HCEC 1CT (cell line): Measurements from ENCODE around the gene PRDM11.

ENCODE experiments used
- DNase-seq: peaks from one replicate; pipeline ENCODE4 v3.0.0-alpha.2; 2017

Gene PRDM11

DNA sequence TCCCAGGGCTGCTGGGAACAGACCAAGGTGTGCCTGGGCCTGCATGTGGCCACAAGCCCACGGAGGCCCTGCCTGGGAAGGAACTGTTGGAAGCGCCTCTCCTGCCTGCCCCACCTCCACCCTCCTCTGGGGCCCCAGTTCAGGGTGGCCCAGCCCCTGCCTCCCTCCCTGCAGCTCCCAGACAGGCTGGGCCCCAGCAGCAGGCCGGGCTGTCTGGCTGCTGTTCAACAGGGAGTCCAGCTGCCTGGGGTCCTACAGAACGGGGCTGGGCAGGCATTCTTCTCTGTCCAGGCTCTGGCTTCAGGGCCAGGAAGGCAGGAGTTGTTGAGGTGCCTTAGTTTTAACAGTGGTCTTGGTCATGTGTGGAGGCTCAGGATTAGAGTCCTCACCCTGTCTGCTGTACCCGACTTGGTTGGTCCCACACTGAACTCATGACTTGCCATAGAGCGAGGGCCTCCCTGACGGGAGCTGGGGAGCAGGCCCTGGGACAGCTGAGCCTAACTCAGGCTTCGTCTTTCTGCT is 11.8 kb downstream of the PRDM11 start:
- no peak for DNase-seq

DNA sequence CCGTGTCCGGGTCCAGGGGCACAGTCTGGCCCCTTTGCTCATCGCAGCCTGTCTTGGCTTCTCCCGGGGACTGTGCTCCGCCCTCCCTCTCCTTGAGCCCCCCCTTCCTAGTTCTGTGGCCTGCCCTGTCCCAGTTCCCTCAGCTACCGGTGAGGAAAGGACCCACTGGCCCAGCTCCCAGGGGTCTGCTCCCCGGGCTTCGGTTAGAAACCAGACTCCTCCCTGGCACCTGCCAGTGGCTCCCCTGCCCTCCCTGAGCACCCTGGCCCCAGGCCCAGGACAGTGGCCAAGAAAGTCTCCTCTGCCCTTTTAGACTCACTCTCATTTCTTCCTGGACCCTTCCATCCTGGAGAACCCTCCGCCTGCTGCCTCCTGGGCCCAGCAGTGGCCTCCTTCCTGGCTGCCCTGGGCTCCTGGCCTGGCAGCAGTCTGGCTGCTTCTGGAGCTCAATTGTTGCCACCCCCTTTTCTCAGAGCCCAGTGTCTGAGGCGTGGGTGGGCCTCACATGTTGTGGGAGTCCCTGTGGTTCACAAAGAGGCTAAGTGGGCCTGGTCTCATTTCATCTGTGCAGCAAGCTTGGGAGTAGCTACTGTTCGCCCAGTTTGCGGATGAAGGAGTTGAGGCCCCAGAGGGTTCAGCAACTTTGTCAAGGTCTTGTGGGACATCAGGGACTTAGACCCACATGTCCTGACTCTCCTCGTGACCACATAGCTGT is 12.6 kb downstream of the PRDM11 start:
- no peak for DNase-seq

DNA sequence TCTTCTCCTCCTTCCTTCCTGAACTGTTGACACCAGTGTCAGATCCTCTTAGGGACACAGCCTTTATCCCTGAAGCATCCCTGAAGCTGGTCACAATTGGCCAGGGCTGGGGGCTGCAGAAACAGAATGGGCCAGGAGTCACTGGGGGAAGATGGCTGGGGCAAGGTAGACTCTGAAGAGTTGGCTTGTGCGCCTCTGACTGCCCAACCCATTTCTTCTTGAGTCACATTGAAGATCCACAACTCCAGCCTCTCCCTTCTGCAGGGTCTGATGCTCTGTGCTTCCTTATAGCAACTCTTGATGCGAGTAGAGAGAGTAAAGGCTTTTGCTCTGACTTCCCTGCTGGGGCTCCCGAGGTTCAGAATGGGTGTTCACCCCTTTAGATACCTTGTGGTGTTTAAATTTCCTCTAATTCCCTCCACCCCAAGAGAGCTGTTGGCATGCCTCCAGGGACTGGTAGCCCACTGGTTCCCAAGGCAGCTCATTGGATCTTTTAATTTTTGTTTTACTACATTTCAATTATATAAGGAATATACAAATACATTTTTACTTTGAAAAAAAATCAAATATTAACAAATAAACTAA is 13.4 kb downstream of the PRDM11 start:
- DNase-seq = no peak

DNA sequence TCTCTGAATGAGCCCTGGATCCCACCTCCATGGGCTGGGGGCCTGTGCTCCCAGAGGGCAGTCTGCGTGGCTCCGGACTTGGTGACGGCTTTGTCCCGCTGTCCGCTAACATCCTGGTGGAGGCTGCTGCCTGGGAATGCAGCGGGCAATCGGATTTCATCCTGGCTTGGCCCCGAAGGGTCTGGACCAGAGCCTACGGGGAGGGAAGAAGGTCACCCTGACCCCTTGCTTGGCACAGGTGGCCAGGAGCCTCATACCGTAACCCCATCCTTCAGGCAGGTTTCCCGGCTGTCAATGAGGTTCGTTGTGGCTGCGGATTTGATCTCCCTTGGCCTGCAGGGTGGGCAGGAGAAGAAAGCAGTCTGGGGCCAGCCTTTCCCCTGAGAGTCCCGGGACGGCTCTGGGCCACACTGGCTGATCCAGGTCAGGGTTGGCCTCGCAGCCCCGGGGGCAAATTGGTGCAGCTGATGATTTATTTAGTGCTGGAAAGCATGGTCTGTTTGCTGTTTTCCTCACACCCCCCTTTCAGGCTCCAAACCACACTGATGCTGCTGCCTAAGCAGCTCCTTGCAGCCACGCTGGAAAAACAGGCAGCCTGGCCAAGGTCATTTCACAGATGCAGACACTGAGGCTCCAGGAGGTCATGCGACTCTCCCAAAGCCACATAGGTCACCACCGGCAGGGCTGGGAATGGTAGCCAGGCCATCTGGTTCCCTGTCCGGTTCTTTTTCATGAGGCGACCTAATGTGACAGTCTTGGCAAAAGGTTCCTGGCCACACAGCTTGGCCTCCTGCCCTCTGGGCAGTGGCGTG is 15.0 kb downstream of the PRDM11 start:
- DNase-seq = no peak

DNA sequence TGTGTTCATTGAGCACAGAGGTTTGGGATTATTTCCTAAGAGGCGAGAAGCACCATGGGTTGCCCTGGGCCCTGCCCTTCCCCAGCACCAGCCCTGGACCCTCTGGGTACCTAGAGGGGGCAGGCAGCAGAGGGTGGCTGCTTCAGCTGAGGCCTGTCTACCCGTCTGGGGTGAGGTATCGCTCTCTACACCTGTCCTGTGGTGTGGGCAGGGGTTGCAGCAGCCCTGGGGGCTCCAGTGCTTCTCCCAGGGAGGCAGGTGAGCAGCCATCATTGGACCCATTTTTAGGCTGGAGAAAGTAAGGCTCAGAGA is 15.6 kb downstream of the PRDM11 start:
- no peak for DNase-seq

DNA sequence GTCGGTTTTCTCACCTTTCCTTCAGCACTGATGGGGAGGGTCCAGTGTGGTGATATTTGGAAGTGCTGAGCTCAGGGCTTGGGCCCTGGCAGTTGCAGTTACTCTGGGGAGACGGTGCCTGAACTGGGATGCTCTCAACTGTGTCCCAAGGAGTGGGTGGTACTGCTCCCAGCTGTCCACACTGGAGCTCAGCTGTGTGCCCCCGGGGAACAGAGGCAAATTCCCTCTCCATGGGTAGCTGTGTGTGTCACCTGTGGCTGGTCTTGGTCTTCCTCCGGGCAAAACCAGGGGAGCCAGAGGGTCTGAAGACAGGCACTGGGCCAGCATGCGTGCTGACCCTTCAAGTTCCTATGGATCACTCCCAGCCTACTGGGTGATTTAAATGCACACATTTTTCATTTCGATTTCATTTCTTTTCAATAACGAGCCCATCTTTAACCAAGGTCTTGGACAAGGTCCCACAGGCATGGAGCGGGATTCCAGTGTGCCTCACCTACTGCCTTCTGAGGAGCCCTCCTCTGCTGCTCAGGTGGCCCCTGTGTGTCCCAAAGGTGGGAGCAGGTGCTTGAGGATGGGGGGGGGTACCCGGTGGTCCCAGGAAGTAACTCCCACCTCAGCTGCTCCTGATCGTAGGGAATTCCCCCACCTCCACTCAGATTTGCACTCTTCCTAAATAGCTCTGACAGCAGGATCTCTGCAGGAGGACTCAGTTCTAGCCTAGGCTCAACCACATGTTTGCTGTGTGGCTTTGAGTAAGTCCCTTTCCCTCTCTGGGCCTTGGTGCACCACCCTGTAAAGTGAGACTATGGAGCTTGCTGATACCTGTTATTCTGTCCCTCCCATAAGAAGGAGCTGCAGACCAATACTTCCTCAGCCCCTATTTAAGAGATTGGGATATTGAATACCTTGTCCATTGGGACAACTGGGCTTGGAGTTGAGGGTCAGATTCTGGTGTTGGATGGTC is 16.8 kb downstream of the PRDM11 start:
- DNase-seq = no peak

DNA sequence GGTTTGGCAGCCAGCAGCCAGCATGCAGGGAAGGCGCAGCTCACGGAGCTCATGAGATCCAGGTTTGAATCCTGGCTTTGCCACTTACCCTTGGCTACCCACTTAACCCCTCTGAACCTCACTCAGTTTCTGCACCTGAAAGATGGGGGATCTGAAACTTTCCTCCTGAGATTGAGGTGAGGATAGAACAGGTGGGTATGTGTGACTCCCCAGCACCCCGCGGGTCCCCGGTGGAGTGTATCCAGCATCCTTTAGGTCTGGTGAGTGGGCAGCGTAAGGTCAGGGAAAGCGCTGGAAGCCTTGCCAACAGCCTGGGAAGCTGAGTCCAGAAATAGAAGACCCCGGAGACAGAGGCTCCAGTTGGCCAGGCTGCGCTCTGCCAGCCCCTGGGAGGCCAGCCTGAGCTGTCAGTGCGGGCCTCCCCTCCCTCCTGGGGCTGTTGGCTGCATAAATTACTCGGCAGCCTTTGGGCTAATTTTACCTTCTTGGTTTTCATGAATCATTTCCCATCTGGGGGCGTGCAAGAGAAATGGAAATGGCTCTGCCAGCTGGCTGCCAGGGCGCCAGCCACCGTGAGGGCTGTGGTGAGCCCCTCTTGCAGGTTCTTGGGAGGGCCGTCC is 17.6 kb downstream of the PRDM11 start:
- no peak for DNase-seq

DNA sequence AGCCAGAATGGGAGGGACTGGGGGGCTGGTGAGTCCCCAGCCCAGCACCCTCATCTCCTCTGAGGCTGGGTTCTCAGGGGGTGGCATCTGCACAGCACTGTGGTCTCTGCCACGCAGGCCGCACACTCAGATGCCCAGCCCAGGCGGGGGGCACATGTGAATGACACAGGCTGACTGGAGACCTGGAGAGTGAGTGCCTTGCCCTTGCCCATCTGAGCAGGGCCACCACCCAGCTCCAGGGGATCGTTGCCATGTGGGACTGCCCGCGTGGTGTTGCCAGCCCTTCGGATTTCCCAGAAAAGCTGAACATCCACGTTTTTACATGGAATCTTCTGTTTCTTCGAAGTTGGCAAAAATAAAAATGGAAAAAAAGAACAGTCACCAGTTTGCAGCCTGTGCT is 18.9 kb downstream of the PRDM11 start:
- DNase-seq = no peak

DNA sequence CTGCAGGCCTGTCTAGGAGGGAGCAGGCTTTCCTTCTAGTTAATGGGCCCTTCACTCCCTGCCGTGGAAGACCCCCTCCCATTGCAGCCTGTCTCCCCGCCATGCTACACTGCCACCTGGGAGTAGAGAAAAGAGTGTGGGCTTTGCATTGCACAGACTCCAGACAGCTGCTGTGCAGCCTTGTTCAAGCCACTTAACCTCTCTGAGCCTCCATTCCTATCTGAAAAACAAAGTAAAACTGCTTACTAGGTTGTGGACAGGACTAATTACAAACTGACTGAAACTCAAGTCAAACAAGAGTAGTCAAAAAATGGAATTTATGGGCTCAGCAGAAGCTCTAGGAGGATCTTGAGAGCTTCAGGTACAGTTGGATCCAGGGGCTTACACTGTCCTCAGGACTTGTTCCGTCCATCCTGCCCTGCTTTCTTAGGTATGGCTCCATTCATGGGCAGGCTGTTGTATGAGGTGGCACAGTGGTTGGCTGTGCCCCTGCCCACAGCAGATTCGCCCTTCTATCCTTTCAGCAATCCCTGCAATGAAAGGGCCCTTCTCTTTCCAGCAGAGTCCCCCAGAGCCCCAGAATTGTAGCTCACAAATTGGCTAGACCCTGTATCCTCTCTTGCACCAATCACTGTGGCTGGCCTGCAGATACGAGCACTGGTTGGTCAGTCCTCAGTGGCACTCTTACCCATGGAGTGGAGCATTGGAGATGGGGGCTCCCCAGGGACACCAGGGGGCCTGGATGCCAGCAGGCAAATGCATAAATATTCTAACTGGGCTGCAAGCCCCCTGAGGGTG is 19.6 kb downstream of the PRDM11 start:
- no peak for DNase-seq

DNA sequence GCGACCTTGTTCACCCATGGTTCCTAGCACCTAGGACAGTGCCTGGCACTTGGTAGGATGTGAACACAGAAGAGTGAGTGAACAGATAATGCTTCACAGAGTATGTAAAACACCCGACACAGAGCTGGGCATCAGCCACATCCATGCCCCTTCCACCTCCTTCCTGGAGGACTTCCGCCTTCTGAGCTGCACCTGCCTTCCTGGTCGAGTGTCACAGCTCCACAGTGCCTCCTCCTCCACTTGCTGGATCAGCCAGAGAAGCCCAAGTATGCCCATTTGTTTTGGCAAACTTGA is 20.1 kb downstream of the PRDM11 start:
- DNase-seq = no peak

DNA sequence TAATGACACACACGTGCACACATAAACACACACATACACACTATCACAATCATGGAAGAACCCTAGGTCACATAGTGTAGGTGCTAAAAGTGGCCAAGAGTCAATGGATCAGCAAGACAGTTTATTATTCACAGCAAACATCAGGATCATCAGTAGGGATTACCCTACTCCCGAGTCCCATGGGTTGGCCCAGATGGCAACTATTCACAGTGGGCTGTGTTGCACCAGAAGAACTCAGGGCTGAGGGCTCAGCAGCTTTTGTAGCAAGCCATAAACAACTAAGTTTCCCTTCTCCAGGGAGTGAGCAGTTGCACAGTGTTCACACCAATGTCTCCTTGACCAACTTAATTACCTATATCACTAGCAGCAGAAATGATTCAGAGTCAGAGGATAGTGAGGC is 20.8 kb downstream of the PRDM11 start:
- no peak for DNase-seq

DNA sequence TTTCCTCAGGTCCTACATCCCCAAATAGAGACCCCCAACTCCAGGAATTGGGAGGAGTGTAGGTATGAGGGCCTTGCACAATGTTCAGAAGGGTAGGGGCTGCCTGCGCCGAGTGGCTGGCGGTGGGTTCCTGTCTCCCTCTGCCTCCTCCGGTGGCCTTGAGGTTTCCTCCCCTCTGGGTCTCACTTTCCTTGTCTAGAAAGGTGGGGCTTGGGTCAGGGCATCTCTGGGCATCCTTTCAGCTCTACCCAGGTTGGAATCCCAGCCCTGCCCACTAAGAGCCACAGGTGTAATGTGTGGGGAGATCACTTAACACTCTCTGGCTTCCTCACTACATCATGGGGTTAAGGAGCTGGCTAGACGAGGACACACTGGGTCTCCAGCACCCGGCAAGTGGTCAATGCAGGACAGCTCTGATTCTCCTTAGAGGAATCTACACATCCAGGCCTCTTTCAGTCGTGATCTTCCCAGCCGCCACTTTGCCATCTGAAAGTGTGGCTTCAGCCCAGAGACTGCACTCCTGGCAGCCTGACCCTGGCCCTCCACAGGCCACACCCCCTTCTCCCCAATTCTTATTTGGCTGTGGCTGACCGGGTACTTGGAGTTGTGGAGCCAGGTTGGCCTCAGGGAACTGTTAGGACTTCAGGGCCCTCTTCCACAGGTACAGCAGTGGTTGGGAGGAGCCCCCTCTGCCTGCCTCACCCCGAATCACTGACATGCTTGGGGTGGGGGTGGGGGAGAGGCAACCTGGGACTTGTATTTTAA is 22.1 kb downstream of the PRDM11 start:
- DNase-seq = no peak

DNA sequence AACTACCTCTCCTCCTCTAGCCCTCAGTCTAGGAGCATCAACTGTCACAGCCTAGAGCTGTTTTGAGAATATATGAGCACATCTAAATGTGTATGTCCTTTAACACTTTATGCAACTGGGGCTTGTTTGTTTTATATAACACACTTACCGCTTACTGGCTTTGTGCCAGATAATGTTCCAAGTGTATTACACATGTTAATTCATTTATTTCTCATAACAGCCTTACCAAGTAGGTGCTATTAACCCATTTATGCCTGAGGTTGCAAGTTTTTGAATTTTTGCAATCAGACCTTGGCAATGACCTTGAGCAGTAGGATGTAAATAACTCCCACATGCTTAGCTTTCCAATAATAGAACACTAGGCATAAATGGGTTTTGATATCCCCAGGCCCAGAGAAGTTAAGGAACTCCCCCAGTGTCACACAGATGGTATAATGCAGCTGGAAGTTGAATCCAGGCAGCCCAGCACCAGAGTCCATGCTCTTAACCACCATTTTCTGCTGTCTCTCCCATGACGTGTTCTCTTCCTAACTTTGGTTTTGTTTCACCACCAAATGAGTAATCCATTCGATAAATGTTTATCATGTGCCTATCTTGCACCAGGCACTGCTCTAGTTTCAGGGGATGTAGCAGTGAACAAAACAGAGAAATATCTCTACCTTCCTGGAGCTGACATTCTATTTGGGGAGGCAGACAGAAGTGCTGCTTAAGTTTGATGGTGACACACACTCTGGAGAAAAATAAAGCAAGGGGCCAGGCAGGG is 23.1 kb downstream of the PRDM11 start:
- no peak for DNase-seq

DNA sequence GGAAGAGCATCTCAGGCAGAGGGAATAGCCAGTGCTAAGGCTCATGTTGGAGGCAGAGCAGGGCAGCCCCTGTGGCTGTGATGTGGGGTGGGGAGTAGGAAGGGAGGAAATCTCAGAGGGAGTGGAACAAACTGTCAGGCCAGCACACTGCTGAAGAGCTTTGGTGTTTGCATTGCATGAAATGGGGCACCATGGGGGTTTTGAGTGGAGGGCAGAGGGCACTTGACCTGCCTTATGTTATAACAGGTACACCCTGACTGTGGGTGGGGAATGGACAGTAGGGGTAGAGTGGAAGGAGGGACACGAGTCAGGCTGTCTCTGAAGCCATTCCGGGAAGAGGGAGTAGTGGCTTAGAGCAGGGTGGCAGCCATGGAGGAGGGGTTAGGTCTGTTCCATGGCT is 24.0 kb downstream of the PRDM11 start:
- no peak for DNase-seq

DNA sequence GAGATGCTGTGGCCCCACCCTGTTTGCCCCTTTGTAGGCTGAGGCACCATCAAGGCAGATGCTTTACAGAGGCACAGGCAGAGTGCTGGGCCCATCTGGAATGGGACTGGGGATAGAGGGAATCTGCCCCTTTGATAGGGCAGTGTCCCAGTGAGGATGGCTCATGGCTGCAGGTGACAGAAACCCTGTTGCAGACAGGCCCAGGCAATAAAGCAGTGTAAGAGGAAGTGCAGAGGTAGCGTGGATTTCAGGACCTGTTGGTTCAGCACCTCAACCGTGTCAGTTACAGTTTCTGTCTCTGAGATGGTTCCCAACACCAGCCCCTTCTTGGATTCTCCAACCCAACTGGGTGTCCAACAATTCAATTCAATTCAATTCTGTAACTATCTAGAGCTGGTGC is 25.1 kb downstream of the PRDM11 start:
- no peak for DNase-seq

DNA sequence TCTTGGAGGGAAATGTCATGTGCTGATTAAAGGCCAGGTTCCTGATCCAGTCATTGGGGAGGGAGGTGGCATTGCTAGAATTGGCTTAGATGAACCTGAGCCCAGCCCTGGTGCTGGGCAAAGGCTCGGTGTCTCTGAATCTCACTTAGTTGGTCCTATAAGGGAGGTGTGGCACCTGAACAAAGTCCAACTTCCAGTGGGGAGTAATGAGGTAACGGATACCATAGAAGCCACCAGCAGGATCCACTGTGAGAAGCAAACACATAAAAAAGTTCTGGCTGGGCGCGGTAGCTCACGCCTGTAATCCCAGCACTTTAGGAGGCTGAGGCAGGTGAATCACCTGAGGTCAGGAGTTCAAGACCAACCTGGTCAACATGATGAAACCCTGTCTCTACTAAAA is 26.6 kb downstream of the PRDM11 start:
- DNase-seq = no peak

DNA sequence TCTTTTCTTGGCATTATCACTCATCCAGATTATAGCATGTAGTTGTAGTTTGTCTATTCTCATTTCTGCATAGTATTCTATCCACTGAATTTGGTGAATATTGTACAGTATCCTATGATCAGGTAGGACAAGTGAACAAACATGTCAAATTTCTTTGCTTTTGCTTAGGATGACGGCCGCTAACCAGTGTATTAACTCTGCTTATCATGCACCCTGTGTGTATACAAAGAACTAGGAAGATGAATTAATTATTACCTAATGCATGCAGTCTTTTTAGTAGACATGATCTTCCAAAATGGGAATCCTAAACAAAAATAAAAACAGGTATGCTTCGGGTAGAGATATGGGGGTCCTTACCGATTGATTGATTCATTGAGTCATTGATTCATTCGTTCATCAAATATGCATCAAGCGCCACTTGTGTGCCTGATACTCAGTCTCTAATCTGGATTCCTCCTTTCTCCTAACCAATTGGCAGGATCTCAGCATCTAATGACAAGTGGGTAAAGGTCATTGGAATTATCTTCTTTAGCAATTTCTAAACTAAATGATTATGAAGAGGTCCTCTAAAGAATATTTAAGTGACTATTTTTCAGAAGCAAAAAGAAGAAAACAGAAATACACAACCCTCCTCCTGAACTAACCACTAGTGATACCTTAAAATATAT is 27.9 kb downstream of the PRDM11 start:
- DNase-seq = no peak

DNA sequence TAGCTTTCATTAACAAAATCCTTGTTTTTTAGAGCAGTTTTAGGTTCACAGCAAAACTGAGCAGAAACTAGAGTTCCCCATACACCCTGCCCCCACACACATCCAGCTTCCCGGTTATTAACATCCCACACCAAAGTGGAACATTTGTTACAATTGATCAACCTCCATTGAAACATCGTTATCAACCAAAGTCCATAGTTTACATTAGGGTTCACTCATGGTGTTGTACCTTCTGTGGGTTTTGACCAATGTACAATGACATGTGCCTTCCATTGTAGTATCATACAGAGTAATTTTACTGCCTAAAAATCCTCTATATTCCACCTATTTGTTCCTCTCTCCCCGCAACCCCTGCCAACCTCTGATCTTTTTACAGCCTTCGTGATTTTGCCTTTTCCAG is 28.5 kb downstream of the PRDM11 start:
- DNase-seq = no peak

DNA sequence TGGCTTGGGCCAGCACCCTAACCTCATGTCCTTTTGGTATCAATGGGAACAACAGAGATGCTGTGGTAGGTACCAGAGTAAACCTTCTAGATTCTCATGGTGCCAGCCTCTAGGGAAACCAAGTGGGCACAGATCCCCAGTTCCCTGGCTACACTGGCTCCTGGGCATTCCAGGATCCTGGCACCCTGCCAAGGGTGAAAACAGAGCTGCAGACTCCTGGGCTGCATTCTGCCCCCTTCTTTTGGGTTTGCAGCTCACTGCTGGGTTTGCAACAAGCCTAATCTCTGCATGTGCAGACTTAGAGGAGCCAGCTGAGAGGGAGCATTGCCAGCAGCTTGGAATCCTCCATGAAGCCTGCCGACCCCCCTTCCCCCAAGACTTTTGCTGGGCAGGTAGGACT is 30.6 kb downstream of the PRDM11 start:
- DNase-seq = no peak

DNA sequence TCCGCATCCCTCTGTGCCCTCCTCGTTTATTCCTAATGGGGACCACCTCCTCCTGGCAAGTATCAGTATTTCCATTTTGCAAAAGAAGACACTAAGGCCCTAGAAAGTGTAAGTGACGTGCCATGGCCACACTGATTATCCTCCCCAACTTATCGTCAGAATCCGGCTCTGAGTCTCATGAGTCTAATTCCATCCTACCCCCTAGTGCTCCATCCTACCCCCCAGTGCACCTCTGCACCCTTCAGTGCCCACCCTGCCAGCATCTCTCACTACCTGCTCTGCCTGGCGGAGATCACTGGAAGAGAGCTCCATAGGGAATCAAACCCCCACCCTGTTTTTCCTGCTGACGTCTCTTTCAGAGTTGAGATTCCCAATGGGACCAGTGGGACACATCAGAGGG is 31.8 kb downstream of the PRDM11 start:
- no peak for DNase-seq
